GM21737 (cell line): ENCODE results near the gene ZNF524.

Experiments used
- ATAC-seq: cut with Tn5 transposase; IDR thresholded peaks from one replicate; pipeline ENCODE4 v1.9.1; 2021; ENCODE audit warnings: mild to moderate bottlenecking, moderate library complexity; ENCODE audit not compliant: unreplicated experiment

ZNF524 gene

GRCh38 chr19:55652311-55653128 lies 52.4 kb downstream of the ZNF524 start:
- no peak for ATAC-seq
